Astrocyte of the hippocampus (primary cell): Measurements from ENCODE around the gene RAB4B.
"Not testable (repeated sequence)": the region's sequence is repeated elsewhere in the genome, so short reads cannot be mapped to it uniquely, and the experiment has no call there.

ENCODE experiments used
- DNase-seq: peaks from one replicate; pipeline ENCODE4 v3.0.0; 2011; ENCODE audit warnings: low read depth, low spot score

RAB4B gene

DNA sequence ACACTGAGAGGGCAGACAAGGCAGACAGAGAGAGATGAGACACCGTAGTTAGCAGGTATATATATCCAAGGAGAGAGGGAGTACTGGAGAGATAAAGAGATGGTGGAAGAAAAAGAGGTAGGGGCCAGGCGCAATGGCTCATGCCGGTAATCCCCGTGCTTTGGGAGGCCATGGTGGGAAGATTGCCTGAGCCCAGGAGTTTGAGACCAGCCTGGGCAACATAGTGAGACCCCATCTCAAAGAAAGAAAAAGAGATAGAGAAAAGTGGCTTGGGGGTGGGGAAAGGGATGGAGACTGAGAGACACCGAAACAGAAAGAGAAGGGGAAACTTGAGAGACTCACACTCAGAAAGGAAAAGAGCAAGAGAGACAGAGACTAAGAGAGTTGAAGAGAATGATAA, 2.5 kb downstream of the RAB4B start:
- DNase-seq, result no peak

DNA sequence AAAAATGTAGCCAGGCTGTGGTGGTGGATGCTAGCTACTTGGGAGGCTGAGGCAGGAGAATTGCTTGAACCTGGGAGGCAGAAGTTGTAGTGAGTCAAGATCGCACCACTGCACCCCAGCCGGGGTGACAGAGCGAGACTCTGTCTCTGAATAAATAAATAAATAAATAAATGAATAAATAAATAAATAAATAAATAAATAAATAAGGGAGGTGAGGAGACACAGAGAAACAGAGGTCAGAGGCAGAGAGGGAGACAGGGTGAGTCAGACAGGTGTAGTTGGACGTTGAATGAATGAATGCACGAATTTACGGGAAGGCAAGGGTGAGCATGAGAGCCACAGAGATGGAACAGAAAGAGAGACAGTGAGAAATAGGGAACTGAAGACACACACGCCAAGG, 3.1 kb downstream of the RAB4B start:
- no peak for DNase-seq

DNA sequence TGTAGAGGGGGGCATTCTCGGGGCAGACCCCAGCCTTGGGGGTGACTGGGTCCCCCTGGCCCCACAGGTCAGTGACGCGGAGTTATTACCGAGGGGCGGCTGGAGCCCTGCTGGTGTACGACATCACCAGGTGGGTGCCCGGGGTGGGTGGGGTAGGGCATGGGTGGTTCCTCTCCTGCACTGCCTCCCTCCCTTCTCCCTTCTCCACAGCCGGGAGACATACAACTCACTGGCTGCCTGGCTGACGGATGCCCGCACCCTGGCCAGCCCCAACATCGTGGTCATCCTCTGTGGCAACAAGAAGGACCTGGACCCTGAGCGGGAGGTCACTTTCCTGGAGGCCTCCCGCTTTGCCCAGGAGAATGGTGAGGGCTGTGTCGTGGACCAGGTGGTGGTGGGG, 5.7 kb downstream of the RAB4B start:
- no peak for DNase-seq

DNA sequence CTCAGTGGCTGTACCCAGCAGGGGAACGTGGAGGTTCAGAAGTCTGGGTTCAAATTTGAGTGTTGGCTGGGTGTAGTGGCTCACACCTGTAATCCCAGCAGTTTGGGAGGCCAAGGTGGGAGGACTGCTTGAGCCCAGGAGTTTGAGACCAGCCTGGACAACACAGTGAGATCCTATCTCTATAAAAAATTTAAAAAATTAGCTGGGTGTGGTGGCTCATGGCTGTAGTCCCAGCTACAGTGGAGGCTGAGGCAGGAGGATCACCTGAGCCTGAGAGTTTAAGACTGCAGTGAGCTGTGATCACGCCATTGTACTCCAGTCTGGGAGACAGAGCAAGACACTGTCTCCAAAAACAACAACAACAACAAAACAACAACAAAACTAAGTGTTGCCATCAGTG, 6.1 kb downstream of the RAB4B start:
- DNase-seq, result not testable (repeated sequence)

DNA sequence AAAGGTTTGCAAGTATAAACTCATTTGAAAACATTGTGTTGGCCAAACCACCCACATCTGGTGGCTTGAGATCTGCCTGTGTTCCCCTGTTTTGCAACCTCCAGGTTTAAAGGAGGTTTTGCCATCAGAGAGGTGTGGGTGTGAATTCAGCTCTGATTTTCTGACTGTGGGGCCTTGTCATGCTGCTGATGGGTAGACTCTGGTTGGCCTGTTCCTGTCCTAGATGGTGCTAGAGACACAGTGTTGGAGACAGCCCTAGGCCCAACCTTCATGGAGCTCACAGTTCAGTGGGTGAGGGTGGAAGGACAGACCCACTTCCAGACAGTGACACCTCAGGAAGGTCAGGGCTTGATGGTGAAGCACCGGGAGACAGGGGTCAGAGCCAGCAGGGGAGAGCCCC, 7.5 kb downstream of the RAB4B start:
- no peak for DNase-seq

DNA sequence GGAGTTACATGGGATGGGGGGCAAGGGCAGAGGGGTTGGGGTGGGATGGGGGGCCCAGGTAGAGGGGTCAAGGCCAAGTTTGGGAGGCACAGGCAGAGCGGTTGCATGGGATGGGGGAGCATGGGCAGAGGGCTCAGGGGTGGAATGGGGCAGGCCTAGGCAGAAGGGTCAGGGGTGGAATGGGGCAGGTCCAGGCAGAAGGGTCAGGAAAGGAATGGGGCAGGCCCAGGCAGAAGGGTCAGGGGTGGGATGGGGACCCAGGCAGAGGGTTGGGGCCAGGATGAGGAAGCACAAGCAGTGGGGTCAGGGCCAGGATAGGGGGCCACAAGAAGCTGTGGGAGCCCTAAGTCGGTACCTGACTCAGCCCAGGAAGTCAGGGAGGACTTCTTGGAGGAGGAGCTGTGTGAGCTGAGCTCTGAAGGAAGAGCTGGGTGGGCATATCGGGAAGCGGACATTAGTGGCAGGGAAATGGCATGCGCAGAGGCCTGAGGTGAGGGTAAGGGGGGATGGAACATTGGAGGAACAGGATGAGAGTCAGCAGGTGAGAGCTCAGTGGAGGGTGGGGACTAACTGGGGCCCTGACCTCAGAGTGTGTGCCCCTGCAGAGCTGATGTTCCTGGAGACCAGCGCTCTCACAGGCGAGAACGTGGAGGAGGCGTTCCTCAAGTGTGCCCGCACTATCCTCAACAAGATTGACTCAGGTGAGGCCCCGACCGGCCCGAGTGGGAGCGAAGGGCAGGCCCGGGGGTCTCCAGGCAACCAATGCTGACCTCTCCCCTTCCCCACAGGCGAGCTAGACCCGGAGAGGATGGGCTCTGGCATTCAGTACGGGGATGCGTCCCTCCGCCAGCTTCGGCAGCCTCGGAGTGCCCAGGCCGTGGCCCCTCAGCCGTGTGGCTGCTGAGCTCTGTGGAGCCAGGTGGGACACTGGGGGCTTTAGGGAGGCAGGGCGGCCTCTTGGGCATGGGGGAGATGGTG, 8.3 kb downstream of the RAB4B start:
- no peak for DNase-seq

DNA sequence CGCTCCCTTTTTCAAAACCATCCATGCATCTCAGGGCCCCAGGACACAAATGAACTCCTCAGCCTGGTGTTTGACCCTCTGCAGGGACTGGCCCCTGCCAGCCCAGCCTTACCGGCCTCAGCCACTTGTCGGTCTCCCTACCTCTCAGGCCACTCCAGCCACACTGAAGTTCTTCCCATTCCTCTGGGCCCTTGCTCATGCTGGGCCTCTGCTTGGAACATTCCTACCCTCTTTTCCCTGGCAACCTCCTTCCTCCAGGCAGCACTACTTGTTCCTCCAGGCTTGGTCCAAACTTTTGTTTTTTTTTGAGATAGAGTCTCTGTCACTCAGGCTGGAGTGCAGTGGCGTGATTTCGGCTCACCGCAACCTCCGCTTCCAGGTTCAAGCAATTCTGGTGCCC, 13.3 kb downstream of the RAB4B start:
- no peak for DNase-seq

DNA sequence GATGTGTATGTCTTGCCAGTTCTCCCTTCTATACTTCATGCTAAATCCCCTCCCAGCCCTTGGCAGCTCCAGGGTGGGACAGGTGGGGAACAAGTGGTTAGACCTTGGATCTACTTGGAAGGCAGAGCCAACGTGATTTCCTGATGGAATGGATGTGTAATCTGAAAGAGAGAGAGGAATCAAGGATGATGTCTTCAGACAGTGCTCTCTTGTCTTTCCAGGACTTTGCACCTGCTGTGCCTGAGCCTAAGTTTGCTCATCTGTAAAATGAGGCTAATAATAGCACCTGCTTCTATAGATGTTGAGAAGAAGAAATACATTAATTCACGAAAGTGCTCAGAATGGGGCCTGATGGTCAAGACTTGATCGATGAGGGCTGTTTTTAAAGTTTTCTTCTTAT, 13.9 kb downstream of the RAB4B start:
- DNase-seq, result no peak

DNA sequence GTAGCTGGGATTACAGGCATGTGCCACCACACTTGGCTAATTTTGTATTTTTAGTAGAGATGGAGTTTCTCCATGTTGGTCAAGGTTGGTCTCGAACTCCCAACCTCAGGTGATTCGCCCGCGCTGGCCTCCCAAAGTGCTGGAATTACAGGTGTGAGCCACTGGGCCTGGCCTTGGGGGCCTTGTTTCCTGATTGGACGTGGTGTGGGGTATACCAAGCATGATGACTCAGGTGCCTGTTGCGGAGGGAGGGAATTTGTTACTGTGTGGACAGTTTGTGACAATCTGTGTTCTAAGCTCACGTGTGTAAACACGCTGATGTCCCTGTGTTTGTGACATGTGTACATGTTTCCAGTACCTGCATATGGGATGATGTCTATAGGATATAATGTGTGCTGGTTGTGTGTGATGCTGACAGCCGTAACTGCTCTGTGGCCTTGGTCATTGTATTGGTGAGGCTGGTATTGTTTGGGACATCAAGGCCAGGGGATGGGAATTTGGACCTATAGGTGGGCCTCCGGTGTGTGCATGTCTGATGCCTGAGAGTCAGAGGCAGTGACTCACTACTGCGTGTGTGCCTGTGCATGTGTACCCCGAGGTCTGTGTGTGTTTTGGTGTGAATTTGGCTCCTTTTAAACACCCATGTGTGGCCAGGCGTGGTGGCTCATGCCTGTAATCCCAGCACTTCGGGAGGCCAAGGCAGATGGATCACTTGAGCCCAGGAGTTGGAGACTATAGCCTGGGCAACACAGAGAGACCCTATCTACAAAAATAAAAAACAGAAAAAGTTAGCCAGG, 19.3 kb downstream of the RAB4B start:
- DNase-seq, result no peak

DNA sequence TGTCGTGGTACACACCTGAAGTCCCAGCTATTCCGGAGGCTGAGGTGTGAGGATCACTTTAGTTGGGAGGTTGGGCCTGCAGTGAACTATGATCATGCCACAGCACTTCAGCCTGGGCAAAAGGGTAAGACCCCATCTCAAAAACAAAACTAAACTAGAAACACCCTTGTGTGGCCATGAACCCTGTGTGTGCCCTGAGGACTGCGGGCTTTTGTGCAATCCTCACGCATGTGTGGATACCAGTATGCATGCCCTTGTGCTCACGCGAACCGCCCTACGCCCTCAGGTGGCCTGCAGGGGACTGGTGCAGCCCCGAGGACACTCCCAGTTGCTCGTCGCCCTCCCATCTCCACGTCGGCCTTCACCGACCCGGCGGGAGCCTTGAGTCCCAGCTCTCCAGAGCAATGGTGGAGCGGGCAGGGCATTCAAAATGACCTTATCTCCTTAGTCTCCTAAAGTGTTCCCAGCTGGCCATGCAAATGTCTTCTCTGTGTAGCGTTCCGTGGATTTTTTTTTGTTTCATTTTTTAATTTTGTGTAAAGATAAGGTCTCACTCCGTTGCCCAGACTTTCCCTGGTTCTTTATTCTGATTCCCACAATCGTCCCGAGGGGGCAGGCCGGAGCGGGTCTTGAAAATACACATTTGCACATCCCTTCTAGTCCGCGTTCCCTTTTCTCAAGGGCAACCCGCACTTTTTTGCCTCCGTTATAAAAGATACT, 20.1 kb downstream of the RAB4B start:
- peak; percentile 65 for DNase-seq

DNA sequence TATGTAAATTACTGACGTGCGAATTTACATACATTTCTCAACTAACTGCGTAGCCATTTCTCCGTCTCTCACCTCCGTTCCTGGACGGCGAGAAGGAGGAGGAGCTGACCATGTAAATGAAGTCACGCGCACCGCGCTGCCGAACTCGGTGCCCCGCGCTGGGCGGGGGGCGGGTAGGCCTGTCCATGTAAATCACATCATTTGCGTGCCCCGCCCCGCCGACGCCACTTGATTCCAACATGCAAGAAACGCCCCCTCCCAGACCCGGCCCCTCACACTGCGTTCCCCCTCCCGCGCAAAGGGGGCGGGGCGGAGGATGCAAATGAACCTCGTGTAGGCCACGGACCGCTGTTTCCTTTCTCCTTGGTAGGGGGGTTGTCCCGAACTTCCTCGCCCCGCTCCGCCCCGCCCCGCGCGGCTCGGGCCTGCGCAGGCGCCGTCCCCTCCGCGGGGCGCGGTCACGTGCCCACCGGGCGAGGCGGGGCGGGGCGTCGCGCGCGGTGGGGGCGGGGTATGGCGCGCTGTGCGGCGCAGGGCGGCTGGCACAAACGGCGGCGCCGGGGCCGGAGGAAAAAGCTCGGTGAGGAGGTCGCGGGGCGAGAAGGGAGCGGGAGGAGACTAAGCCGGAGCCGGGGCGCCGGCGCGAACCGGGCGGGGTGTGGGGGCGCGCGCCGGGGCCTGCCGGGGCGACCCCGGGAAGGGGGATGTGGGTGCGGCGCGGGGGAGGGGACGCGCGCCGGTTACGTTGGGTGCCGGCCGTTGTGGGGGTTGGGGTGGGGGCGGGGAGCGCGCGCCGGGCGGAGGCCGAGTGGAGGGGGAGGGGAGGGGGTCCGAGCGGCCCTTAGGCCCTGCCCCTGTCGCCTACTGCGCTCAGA, 20.9 kb downstream of the RAB4B start, which contains the start of gene EGLN2:
Gene EGLN2, plus strand, starts transcription at position 509 of the 875 bp plus-strand sequence. CDS start 1,382 bp downstream, outside the sequence.
- peak; percentile 100 for DNase-seq

DNA sequence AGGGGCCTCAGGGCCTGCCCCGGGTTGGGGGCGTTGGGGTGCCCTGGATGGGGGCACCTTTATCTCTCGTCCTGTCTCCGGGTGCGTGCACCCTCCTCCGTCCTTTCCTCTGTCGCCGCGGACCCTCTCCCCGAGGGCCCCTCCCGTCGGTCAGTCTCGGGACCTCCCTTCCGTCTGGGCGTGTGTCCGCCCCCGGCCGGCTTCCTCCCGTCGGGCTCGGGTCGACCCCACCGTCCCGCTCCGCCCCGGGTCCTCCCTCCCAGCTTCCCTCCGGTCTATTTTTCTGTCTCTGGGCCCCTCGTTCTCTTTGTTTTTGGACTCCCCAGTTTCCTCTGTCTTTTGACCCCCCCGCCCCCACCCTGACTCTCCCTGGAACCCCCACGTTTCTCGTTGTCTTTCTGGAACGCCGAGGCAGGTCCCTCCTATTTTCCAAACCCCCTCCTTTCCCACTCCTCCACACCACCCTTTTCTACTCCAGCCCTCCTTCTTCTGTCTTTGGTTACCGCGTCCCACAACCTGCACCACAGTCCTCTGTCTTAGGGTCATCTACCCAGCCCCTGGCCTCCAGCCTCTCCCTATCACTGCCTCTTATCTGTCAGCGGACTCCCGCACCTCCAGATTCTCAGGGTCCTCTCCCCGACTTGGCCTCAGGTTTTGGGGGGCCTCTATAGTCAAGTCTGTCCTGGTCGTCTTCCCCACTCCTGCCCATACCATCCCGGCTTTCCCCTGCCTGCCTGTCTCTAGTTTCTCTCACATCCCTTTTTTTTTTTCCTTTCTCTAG, 21.7 kb downstream of the RAB4B start:
- peak; percentile 56 for DNase-seq

DNA sequence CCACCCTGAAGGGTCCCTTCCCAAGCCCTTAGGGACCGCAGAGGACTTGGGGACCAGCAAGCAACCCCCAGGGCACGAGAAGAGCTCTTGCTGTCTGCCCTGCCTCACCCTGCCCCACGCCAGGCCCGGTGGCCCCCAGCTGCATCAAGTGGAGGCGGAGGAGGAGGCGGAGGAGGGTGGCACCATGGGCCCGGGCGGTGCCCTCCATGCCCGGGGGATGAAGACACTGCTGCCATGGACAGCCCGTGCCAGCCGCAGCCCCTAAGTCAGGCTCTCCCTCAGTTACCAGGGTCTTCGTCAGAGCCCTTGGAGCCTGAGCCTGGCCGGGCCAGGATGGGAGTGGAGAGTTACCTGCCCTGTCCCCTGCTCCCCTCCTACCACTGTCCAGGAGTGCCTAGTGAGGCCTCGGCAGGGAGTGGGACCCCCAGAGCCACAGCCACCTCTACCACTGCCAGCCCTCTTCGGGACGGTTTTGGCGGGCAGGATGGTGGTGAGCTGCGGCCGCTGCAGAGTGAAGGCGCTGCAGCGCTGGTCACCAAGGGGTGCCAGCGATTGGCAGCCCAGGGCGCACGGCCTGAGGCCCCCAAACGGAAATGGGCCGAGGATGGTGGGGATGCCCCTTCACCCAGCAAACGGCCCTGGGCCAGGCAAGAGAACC, 22.4 kb downstream of the RAB4B start:
- no peak for DNase-seq

DNA sequence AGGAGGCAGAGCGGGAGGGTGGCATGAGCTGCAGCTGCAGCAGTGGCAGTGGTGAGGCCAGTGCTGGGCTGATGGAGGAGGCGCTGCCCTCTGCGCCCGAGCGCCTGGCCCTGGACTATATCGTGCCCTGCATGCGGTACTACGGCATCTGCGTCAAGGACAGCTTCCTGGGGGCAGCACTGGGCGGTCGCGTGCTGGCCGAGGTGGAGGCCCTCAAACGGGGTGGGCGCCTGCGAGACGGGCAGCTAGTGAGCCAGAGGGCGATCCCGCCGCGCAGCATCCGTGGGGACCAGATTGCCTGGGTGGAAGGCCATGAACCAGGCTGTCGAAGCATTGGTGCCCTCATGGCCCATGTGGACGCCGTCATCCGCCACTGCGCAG, 22.9 kb downstream of the RAB4B start:
- no peak for DNase-seq

DNA sequence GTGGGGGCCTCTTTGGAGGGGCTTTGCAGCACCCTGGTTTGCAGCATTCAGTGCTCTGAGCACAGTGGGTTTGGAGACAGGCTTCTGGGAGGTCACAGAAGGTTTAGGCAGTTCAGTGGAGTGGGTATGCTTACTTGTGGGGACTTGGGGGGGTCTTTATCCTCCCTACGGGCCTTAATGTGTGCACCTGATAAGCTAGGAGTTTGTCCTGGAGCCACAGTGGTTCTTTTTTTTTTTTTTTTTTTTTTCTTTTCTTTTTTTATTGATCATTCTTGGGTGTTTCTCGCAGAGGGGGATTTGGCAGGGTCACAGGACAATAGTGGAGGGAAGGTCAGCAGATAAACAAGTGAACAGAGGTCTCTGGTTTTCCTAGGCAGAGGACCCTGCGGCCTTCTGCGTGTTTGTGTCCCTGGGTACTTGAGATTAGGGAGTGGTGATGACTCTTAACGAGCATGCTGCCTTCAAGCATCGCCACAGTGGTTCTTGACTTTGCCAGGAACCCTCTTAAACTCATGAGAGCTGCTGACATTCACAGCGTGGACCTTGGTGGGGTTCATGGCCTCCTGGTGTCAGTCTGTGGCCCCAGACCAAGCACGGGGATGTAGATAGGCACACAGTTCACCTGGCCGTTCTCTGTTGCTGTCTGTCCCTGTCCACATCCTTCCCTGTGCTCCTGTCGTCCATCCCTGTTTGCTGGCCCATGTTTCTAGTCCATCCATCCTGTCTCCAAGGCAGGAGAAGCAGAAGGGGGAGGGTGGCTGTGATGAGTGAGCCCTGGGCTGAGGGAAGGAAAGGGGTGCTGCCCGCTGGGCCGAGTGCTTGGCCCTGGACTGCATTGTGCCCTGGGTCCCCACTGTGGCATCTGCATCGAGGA, 23.6 kb downstream of the RAB4B start:
- DNase-seq, result no peak

DNA sequence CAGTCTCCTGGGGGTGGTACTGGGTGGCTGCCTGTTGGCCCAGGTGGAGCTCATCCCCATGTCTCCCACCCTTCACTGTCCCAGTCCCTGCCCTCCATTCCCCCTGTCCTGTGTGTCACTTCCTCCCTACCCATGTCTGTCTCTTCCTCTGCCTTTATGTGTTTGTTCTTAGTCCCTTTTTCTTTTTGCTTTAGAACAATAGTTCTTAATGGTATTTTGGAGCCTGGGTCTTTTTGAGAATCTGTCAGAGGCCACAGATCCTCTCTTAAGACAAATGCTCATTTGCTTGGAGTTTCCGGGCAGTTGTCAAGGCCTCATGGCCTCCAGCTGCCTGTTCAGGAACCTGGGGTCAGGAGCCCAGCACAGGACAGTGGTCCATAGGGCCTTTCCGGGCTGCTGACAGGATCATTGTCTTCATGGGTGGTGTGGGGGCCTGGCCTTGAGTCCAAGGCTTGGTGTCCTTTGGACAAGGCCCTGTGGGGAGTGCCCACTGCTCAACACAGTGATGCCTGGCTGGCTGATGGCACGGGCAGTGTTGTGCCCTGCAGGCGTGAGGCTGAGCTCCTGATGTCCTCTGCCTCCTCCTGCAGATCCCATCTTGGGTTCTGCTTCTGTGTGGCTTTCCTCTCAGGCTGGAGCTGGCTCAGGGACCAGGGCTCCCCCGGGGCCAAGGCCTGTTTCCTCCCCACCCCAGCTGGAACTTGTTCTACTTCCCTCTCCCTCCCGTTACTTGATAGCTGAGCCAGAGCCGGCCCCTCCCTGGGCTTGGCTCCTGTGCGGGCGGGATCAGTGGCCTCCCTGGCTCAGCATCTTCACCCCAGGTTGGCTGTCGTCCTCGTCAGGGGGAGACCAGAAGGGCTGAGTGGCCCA, 24.5 kb downstream of the RAB4B start:
- DNase-seq, result no peak

DNA sequence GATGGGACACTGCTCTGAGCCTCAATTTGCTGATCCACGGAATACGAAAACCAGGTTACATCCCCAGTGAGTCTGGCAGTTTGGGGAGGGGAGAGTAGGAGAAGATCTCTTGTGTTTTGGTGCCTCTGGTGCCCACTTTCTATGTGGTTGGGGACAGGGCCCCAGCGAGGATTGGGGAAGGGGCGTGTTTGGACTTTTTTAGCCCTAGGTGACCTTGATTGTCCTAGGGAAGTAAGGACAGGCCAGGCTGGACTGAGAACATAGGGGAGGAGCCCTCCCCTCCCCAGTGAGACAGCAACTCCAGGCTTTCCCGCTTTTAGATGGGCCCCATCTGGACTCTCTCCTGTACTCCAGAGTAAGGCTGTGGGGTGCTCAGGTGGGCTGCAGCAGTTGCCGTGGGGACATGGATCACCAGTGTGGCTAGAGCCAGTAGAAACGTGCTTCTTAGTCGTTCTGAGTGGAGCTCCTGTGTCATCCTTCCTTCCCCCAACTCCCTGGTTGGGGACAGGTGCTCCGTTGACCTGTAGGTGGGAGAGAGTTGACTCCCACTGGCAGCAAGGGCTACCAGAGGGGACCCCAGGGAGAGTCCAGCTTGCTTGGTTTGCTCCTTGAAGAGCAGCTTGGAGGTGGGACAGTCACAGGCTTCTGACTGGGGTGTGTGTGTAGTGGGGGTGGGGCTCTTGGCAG, 25.3 kb downstream of the RAB4B start:
- DNase-seq, result no peak
